HepG2 (cell line): ENCODE results near the gene KCTD15. TPM values are rescaled to one million over a fixed set of nuclear protein-coding genes. Genes with fewer than 3 reads are reported as not detected.

Experiments used
- GABPB1 ChIP-seq: IDR thresholded peaks from 2 replicates; pipeline ENCODE4 v1.6.1; 2016; ENCODE audit warnings: mild to moderate bottlenecking, missing genetic modification reagents, moderate library complexity, missing compliant biosample characterization
- HCFC1 ChIP-seq: fragments of 150-350 bp; IDR thresholded peaks from 2 replicates; pipeline ENCODE4 v1.6.1; 2014; ENCODE audit warnings: low read depth, low read length
- MATR3 ChIP-seq: sonication (generic); formaldehyde crosslinking; IDR thresholded peaks from 2 replicates; pipeline ENCODE4 v1.4.0; 2020; ENCODE audit warnings: missing genetic modification reagents
- PRMT3 ChIP-seq: sonication (generic); formaldehyde crosslinking; IDR thresholded peaks from 2 replicates; pipeline ENCODE4 v1.8.1; 2022; ENCODE audit warnings: low read depth, mild to moderate bottlenecking, moderate library complexity, missing genetic modification reagents, borderline replicate concordance
- SNAPC5 ChIP-seq: sonication (generic); formaldehyde crosslinking; IDR thresholded peaks from 2 replicates; pipeline ENCODE4 v1.8.1; 2023; ENCODE audit warnings: mild to moderate bottlenecking, missing genetic modification reagents, borderline replicate concordance
- ZBED4 ChIP-seq: sonication (generic); formaldehyde crosslinking; IDR thresholded peaks from 2 replicates; pipeline ENCODE4 v1.4.0; 2020; ENCODE audit warnings: missing genetic modification reagents, borderline replicate concordance
- ZBTB44 ChIP-seq: sonication (generic); formaldehyde crosslinking; IDR thresholded peaks from 2 replicates; pipeline ENCODE4 v1.4.0; 2020; ENCODE audit warnings: missing genetic modification reagents
- ZNF441 ChIP-seq: sonication (generic); formaldehyde crosslinking; IDR thresholded peaks from 2 replicates; pipeline ENCODE4 v1.7.0; 2021; ENCODE audit warnings: missing genetic modification reagents, borderline replicate concordance
- polyA plus RNA-seq, 8 experiments: library from polyadenylated mRNA; depleted of rRNA in 3 of 8; stranded (reverse) in 7 of 8; unstranded in 1 of 8; fragments of >200 nt; fragmentation: Illumina TruSeq in 4 of 8; extraction: Trizol in 4 of 8; gene quantifications; 2 replicates each; pipeline versions ENCODE4 v1.2.1 to v1.2.3, GENCODE V29; 2011 to 2016; ENCODE audit warnings: low read depth in 4 of 8, missing spikeins in 1 of 8, mixed read lengths in 1 of 8; ENCODE audit not compliant: insufficient read depth in 1 of 8
- total RNA-seq, 5 experiments: library from RNA; depleted of rRNA; stranded (reverse); fragments of >200 nt; fragmentation: Illumina TruSeq; extraction: Trizol; gene quantifications; 2 replicates each; pipeline ENCODE4 v1.2.3, GENCODE V29; 2016; ENCODE audit warnings: low read depth in 1 of 5

KCTD15 gene
- total and polyA plus RNA-seq, 2 of the 13 experiments (the other 11 are each of a cell fraction or from before 2014, with no cell fraction given): 13.2 to 16.7 TPM

GRCh38 chr19:33819880-33820781 lies 23.5 kb downstream of the KCTD15 start (continued):
- no peak for TF ChIP-seq ZBED4 (CRISPR knock-in tag)
- no peak for TF ChIP-seq SNAPC5
- no peak for TF ChIP-seq ZBTB44
- no peak for TF ChIP-seq HCFC1
- TF ChIP-seq GABPB1 (CRISPR knock-in tag): peak; percentile 51; the same call in 1 of the 2 replicates
- TF ChIP-seq ZNF441: no peak
- no peak for TF ChIP-seq PRMT3 (CRISPR knock-in tag)
- TF ChIP-seq MATR3 (CRISPR knock-in tag): no peak
- TF ChIP-seq, all 625 proteins: peak for 44
